GM20431 (cell line): ENCODE results near the gene STEAP3.

Source experiments
- in situ Hi-C: fragments of 300-500 bp; cut with MseI, MboI; formaldehyde crosslinking; loops from one replicate; pipeline ENCODE4 v1.15.0; 2020; ENCODE audit warnings: low sequenced_read_pairs; ENCODE audit not compliant: unreplicated experiment

The STEAP3 gene

GRCh38 chr2:119242276-119243119, 18.9 kb downstream of the STEAP3 start:
- in situ Hi-C loops = no loop called here

GRCh38 chr2:119243621-119244020, 20.0 kb downstream of the STEAP3 start:
- in situ Hi-C loops = no loop called here

GRCh38 chr2:119245076-119245840, 21.6 kb downstream of the STEAP3 start:
- in situ Hi-C loops = no loop called here

- in situ Hi-C loops = no loop called here
Observed at GRCh38 chr2:119245841-119246230, 22.2 kb downstream of the STEAP3 start.

- in situ Hi-C loops = no loop called here
Observed at GRCh38 chr2:119246884-119247843, 23.5 kb downstream of the STEAP3 start.

- in situ Hi-C loops = no loop called here
Observed at GRCh38 chr2:119247844-119248271, 24.2 kb downstream of the STEAP3 start.

- in situ Hi-C loops = no loop called here
Observed at GRCh38 chr2:119248311-119248710, 24.7 kb downstream of the STEAP3 start.

- in situ Hi-C loops = no loop called here
Observed at GRCh38 chr2:119248751-119249150, 25.1 kb downstream of the STEAP3 start.

GRCh38 chr2:119249311-119249710, 25.7 kb downstream of the STEAP3 start:
- in situ Hi-C loops = no loop called here

- in situ Hi-C loops = loop anchor here (25.0 kb wide), 1 partner anchor 363 kb away; no protein-coding TSS in a partner anchor
Observed at GRCh38 chr2:119249855-119250717, 26.5 kb downstream of the STEAP3 start.

GRCh38 chr2:119250718-119251290, 27.2 kb downstream of the STEAP3 start:
- in situ Hi-C loops = loop anchor here (25.0 kb wide), 1 partner anchor 364 kb away; no protein-coding TSS in a partner anchor

GRCh38 chr2:119251652-119252051, 28.0 kb downstream of the STEAP3 start:
- in situ Hi-C loops = loop anchor here (25.0 kb wide), 1 partner anchor 364 kb away; no protein-coding TSS in a partner anchor

- in situ Hi-C loops = loop anchor here (25.0 kb wide), 1 partner anchor 365 kb away; no protein-coding TSS in a partner anchor
Observed at GRCh38 chr2:119252186-119253113, 28.8 kb downstream of the STEAP3 start.

- in situ Hi-C loops = loop anchor here (25.0 kb wide), 1 partner anchor 366 kb away; no protein-coding TSS in a partner anchor
Observed at GRCh38 chr2:119253114-119253702, 29.6 kb downstream of the STEAP3 start.

- in situ Hi-C loops = loop anchor here (25.0 kb wide), 1 partner anchor 367 kb away; no protein-coding TSS in a partner anchor
Observed at GRCh38 chr2:119253760-119254600, 30.3 kb downstream of the STEAP3 start.

GRCh38 chr2:119254601-119255080, 31.0 kb downstream of the STEAP3 start:
- in situ Hi-C loops = loop anchor here (25.0 kb wide), 1 partner anchor 367 kb away; no protein-coding TSS in a partner anchor
